ENCODE data around the gene PYGL.

The PYGL gene

DNA sequence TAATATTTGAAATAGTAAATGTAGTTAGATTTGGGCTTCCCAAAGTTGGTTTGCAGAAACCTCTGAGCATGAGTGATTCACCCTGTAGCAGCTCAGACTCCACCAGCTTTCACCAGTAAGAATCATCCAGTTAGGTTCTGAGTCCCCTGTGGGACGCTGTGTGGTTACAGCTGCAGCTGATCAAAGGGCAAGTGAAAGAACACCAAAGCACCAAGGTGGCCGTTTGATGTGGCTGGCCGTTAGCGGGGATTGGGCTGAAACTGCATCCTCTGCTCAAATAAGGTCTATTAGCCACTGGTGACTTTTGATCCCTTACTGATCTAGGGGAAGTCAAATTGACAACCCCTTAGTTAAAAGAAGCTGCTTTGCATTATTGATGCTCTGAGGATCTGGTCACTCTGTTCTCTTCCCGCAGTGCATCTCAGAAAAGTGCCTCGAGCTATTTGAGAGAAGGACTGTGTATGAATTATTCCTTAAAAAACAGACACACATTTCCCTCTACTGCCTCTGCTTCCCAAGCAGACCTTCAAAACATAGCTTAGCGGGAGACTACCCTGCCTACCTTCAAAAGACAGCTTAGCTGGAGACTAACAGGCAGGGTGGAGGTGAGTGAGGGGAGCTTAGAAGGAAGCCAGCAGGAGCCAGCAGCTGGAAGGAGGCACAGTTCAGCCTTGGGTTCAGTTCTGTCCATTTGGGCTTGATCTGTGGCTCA lies 68.8 kb downstream of the PYGL start:
- no peak for DNase-seq

DNA sequence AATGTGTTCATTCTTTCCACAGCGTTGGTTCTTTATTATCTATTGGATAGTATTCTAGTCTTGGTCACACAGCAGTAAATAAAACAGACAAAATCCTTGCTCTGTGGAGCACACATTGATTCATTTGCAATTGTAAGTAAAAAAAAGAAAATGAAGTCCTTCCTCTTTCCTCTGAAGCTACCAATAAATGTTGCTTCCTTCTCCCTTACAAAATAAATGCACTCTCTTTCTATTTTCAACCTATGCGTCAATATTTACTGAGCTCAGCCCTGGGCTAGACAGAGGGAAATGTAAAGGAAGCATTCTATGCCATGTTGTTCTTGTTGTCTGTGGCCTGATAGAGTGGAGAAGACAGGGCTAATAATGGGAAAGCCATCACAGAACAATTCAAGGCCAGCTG lies 69.5 kb downstream of the PYGL start:
- no peak for DNase-seq

DNA sequence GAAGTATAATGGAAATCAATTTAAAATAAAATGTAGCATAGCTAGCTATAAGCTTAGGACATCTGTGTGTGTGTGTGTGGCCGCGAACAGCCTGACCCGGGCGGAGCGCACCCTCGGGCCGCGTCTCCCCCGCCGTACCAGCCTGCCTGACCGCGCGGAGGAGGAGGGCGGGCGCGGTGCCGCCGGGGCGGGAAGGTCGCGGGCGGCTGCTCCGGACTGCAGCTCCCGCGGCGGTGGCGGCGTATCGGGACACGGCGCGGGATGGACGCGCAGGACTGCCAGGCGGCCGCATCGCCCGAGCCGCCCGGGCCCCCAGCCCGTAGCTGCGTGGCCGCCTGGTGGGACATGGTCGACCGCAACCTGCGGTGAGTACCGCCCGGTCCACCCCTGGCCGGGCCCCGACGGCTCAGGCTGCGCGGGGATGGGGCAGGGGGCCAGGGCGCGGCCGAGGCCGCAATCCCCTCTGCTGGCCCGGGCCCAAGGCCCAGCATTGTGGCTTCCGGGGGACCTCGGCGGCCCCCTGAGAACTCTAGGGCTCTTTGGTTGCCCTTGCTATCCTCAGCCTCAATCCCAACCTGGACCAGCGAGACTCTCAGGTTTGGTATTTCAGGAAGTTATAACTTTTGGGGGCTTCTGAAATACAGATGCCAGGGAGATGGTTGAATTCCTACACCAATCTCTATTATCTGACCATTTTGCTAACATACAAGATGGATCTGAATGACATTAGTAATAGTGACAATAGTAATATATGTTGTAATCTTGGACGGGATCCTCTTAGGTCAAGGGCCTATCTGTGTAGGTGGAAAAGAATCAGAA lies 72.2 kb downstream of the PYGL start, which contains the start of gene ABHD12B:
Gene ABHD12B (plus strand): TSS at position 140 of the 819 bp plus-strand sequence. CDS start 122 bp downstream, at position 262.
- peak in 10 of 51 donors; percentile 4 to 41 (median 12) for DNase-seq

DNA sequence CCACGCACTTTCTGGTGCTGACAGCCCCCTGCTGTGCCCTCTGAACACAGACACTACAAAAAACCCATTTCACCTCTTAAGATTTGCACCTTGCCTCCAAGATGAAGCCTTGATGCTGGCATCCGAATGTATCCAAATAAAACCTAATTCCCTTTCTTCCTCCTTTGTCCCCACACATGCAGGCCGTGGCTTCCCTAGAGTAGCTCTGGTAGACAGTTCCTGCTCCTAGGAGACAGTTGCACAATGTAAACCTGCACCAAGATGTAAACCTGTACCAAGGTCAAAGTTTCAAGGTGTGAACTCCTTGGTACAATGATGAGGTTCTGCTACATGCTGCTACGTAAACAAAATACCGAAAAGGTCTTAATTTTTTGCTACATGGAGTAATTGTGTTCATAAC lies 73.1 kb downstream of the PYGL start:
- no peak for DNase-seq

DNA sequence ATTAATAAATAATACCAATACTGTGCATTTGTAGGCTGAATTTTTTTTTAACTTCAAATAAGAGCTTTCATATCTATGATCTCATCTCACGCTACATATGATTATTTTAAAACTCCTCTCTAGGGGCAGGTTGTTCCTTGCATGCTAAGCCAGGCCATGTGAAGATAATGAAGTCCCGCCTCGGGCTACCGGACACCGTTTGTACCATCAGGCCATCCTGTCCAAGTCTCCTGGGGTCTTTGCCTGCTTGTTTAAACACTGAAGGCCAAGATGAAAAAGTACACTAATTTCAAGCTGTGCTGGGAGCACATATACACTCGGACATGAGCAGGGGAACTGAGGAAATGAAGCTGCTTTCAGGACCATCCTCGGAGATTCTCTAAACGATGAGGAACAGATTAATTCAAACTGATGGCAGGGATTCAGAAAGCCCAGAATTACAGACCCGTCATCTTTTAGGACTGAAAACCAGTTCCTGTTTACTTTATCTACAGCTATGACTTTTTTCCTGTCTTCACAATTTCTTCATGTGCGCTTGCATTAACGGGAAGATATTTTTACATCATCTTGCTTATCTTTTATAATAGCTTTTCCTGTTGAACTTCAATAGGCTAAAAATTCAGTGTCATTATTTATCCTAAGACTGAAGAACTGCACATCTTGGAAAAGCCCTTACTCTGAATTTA lies 78.7 kb downstream of the PYGL start:
- DNase-seq: no peak

DNA sequence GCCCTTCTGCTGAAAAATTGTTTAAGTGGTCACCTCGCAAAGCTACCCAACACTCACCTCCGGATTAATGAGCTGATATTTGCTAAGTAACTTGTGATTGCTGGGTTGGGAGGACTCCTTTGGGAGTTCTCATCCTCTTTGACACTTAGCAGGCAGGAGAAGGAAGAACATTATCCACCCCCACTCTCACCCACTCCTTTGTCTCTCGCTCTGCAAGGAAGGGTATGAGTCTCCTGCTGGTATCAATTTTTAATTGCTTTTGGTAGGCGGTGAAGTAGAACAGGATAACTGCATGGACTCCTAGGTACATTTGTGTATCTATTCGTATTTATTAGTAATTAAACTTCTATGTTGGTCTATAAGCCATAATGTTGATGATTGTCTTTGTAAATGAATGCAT lies 79.3 kb downstream of the PYGL start:
- DNase-seq: peak in 1 of 51 donors; percentile 60

DNA sequence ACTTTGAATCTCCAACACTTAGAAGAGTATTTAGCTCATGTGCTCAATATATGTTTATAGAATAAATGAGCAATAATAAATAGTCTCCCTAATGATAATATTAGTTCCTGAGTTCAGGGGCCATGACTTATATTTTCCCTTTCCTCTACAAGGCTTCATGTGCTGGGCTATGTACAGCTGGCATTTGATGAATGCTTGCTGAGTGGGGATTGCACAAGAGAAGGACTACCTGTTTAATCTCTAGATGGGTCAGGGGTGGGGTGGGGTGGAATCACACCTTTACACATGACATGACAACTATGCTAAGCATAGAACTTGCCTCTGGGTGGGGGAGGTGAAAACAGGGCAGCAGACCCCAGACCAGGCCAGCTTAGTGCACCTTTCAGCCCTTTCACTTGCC lies 80.0 kb downstream of the PYGL start:
- DNase-seq: no peak

DNA sequence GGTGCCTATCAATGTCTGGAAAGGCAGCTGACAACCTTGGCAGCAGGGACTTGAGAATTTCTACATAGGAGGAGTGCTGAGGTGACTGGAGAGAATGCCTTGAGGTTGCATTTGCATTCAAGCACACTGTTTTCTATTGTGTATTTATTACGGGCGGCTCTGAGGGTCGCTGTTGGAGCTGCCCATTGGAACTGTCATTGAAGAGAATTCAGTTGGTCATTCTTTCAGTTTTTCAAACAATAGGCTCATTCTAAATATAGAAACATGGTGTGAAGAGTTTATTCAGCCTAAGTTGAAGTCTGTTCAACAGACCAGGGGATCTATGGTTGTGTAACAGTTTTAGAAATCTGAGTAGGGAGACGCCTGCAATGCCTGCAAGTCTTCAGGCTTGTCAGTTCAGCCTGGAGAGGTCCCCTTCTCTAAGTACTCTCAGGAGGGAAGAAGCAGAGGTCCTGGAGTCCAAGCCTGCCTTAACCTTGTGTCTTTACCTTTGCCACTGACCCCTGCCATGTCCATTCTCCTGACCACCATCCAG lies 82.2 kb downstream of the PYGL start:
- DNase-seq: peak in 2 of 51 donors; percentile 5 to 21

DNA sequence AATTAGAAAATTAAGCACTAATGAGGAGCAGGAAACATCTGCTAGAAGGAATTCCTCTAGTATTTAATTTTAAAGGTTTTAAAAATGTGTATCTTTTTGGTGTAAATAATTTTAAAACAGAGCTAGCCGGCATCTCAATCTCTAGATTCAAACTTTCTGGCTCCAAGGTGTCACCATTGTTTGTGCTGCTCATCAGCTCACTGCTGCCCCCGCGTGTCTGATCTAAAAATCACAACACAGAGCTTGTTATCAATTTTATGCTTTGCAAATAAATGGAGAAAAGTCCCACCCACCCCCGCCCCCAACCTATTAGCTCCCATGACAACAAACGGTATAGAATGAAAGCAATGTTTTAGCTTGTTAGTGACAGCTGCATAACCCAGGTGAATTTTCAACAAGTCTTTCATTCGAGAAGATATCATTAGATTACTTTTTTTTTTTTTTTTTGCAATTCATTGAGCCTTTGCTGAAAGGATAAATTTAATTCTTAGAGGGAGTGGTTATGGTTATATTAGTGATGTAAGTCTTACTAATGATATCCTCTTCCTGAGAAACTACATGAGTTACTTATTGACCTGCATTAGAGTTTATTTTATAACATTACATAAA lies 83.7 kb downstream of the PYGL start:
- peak in 50 of 51 donors; percentile 5 to 88 (median 56) for DNase-seq

DNA sequence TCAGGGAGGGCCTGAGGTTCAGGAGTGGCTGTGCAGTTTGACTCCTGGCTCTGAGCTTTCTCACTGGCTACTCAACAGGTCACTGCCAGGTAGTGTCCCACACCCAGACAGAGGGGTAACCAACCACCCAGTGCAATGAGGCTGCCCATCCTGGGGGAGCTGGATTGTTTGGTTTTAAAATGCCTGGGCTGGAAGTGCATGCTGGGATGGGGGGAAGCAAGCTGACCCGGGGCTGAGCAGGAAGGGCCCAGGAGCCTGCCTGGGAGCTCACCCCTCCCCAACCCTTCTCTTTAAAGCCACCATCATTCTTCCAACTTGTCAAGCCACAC lies 85.0 kb downstream of the PYGL start:
- DNase-seq: peak in 3 of 51 donors; percentile 51 to 70 (median 66)

DNA sequence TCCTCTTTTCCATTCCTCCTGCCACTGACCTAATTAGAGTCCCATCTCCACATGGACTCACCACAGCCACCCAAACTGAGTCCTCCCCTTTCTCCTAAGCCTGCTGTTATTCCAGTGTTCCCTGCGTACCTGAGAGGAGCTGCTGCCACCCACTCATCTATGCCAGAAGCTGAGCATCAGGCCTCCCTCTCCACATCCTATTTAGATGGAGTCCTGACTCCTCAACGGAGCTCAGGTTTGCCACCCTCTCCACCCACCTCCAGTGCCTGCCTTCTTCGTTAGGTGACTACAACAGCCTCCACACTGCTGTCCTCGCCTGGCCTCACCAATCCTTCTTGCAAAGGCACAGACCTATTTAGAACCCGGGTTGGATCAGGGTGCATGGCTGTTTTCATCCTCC lies 87.6 kb downstream of the PYGL start:
- DNase-seq: peak in 1 of 51 donors; percentile 16

DNA sequence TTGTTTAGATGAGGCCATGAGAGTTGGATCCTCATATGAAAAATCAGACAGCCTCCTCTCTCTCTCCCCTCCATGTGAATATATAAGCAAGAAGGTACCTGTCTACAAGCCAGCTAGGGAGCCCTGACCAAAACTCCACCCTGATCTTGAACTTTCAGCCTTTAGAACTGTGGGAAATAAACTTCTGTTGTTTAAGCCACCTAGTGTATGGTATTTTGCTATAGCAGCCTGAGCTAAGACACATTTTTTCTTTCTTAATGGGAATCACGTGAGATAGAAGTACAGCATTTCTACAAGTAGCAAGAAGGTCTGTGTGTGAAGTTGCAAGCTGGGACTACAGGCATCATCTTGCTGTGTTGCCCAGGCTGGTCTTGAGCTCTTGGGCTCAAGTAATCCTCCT lies 88.7 kb downstream of the PYGL start:
- DNase-seq: no peak
